ENCODE measurements around the gene TMEM129. TPM values are rescaled to one million over a fixed set of nuclear protein-coding genes. Genes with fewer than 3 reads are reported as not detected.

Gene TMEM129
- total RNA-seq, 1 experiment from 2014 or later = 51.6 TPM

DNA sequence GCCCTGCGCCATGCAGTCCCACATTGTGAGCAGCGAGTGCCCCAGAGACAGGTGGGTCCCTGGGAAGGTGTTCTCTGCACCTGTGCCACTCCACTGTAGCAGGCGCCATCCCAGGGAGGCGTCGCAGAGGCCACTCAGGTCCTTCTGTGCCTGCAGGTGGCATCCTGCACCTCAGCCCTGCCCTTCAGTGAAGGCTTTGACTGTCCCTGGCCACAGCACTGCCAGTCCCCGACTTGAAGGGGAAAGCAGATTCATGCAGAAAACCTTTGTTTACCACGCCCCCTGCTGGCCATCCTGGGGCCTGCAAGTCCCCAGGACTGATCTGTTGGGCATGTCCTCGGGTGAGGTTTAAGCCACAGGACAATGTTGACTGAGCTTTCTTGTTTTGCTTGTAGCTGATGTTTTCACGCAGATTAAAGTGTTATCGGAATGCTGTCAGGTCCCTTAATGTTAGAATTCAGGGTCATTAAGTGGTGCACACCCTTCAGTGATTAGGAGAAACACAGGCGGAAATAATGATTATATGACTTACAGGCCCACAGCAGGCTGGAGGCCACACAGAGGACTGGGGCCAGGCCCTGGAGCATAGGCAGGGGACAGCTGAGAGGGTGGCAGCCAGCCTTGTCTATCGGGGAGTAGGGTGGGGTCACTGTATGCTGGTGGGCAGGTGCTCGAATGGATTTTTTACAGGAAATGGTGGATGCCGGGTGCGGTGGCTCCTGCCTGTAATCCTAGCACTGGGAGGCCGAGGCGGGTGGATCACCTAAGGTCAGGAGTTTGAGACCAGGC is 5.2 kb upstream of the TMEM129 start:
- peak; percentile 90 for DNase-seq (ENCODE audit: low spot score)
- in situ Hi-C loops (cut with HindIII; ENCODE audit: low sequenced_read_pairs) = no loop called here

DNA sequence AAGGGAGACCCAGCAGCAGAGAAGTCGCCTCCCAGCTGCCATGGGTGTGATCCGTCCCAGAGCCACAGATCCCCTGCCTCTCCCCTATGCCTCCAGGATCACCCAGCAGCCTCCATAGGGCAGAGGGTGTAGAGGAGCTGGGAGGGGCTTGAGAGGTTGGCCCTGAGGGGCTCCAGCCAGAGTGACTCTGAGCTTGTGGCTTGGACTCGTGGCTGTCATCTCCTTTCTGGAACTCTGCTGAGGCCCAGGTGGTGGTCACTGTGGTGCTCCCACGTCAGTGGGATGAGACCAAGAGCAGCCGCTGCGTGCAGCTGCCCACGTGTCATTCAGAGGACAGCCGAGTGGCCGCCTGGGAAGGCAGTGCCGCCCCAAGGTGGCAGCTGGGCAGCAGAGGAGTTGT is 4.4 kb upstream of the TMEM129 start:
- no peak for DNase-seq (ENCODE audit: low spot score)
- in situ Hi-C loops (cut with HindIII; ENCODE audit: low sequenced_read_pairs) = no loop called here

DNA sequence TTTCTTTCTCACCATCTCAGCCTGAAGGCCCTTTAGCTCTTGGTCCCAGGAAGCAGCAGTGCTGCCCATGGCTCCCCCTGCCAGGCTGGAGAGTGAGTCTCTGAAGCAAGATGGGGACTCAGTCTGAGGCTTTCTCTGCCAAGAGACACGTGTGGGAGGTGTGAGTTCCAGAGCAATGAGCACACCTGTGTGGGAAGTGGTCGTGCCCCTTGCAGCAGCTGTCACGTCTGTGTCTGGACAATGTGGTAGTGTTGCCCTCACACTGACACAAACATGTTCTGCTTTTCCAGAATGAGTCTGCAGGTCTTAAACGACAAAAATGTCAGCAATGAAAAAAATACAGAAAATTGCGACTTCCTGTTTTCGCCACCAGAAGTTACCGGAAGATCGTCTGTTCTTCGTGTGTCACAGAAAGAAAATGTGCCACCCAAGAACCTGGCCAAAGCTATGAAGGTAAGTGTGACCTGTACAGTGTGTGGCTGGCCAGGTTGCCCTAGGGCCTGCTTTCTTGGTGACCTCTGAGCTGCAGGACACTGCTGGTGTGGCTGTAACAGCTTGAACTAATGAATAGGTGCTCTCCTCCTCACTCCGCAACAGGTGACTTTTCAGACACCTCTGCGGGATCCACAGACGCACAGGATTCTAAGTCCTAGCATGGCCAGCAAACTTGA is 2.1 kb upstream of the TMEM129 start:
- in situ Hi-C loops (cut with HindIII; ENCODE audit: low sequenced_read_pairs) = no loop called here
- DNase-seq (ENCODE audit: low spot score) = no peak

DNA sequence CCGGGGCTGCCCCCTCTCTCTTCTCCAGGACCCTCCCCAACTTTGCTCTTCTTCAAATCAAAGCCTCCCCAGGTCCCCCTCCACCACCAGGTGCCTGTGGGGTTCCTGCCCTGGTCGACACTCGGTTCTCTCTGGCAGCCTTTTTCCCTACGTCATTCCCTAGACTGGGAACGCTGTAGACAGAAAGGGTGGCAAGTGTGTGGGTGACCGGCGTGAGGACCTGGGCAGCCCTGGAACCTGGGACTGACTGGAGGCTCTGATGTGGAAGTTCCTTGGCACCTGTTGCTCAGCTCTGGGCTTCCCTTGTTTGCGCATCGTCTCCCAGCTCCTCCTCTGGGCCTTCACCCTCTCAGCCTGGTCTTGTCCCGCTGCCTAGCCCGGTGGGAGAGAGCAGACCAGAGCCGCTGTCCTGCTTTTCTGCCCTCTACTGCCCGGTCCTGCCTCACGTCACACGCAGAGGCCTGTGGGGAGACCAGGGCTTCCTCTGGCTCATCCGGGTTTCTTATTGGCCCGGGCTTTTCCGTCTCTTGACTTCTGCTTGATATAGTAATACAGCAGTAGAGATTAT is 1.5 kb upstream of the TMEM129 start:
- DNase-seq (ENCODE audit: low spot score) = no peak
- in situ Hi-C loops (cut with HindIII; ENCODE audit: low sequenced_read_pairs) = no loop called here

DNA sequence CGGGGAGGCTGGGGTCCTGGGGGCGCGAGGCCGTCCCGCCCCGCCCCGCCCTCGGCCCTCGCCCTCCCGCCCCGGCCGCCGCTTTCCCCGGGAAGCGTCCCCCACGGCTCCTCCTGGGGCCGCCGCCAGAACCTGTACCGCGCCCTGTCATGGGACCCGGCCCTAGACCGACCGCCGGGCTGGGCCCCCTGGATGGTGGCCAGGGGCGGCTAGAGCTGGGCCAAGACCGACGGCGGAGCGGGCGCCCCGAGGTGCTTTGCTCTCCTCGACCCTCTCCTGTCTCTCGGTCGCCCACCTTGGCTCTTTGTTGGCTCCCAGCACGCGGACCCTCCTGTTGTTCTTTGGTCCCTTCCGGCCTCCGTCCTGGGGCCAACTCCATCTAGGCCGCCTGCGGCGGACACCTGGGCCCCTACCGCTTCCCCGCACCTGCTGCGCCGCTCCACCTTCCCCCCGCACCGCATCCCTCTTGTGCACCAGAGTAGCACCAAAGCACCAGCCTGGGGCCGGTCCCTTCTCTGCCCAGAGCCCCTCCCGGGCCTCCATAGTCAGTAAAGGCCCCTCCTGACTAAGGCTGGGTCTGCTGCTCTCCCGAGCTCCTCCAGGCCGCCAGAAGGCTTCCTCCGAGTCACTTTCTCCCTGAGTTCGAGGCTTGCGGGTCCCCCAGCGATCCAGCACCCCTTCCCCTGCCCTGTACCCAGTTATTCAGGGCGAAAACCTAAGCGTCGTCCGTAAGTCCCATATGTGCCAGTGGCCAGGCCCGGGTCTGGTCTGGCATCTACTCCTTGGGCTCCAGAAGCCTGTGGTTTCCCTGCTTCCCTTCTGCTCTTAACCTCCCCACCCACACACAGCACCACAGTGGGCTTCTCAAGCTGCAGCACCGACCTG is 785 bp upstream of the TMEM129 start:
- DNase-seq (ENCODE audit: low spot score) = no peak
- in situ Hi-C loops (cut with HindIII; ENCODE audit: low sequenced_read_pairs) = no loop called here

DNA sequence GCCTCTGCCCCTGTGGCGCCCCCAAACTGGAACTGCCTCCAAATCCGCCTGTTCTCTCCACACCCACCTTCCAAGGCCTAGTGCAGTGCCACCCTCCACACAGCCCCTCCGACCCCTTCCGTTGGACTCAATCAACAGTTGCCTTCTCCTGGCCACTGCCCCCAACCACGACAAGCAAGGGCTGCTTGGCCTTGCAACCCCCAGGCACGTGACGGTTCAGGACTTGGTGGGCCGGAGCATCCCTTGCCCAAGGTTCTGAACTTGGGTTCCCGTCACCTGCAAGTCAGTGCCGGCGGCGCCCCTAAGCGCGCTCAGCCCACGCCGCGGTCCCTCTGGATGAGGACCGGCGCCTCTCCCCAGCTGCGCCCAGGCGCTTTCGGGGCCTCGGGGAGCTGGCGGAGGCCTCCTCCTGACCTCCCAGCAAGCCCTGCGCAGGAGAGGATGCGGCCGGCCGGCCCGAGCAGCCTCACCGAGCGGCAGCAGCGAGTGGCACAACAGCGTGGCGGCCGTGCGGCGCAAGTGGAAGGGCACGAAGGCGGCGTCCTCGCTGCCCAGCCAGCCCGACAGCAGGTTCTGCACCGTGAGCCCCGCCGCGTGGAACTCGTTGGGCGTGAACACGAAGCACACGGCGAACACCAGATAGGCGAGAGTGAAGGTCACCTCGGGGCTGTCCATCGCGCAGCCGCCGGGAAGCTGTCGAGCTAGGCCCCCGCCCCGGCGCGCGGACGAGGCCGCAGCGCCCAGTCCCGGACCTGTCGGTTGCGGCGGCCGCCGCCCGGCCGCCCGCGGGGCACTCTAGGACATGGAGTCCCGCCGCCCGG is 750 bp downstream of the TMEM129 start:
- DNase-seq (ENCODE audit: low spot score) = peak; percentile 53
- in situ Hi-C loops (cut with HindIII; ENCODE audit: low sequenced_read_pairs) = no loop called here

DNA sequence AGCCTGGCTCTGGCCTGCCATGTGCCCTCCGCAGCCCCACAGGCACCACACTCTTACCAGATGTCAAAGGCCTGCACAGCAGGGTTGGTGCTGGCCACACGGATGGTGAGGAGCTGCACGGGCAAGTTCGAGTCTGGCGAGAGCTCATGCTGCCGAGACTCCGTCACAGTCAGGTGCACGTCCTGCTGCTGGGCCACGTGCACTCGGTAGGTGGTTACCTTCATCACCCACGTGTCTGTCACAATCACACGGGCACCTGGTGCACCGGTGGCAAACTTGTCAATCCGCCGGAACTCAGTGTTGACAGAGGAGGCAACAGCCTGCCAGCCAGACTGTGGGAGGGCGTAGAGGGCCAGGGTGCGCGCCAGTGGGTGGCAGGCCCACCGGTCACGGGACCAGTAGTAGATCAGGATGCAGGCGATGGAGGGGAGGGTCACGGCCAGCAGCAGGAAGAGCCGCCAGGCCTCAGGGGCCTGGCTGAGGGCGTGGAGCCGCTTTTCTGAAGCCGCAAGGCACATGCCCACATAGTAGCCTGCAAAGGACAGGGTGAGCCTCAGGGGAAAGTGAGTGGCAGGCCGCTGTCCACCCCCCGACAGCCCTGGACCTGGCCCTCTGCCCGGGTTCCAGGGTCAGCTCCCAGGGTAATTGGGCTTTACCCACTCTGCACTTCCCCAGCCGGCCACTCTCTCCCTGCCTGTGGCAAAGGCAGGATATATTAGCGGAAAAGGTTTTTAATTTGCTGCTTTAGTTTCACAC is 2.9 kb downstream of the TMEM129 start:
- in situ Hi-C loops (cut with HindIII; ENCODE audit: low sequenced_read_pairs) = no loop called here
- DNase-seq (ENCODE audit: low spot score) = no peak

DNA sequence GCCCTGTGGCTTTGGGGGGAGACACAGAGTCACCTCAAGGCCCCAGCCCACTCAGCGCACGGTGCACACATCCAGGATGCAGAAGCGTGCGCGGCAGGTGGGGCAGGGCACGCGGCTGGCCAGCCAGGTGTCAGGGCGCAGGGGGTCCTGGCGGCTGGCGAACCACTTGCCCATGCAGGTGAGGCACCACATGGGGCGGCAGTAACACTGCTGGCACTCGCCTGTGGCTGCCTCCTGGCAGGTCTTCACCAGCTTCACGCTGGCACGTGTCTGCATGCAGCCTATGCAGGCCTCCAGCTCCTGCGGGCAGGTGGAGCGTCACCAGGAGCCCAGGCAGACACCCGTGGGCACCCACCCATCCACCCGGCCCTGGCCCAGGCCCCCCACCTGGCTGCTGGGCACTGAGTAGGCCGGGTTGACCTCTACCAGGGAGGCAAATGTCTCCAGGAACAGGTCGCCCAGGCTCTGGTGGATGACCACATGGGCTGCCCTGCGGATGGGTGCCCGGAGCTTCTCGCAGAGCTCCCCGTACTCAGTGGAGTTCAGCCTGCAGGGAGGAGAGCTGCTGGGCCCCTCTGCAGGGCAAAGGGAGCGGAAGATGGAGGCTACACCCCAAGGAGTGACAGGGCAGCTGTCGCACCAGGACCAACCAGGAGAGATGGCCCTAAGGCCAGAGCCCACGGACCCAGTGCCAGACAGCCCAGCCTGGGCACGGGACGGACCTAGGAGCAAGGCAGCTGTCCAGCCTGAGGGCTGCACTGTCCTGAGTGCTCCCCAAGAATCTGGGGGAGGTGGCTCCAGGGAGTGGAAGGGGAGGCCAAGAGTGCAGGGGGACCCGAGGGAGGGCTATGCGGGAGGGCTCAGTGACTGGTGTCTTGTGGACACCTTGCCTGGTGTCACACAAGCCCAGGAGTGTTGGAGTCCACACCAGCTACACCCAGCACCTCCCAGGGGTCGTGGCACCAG is 3.7 kb downstream of the TMEM129 start:
- in situ Hi-C loops (cut with HindIII; ENCODE audit: low sequenced_read_pairs) = no loop called here
- no peak for DNase-seq (ENCODE audit: low spot score)

DNA sequence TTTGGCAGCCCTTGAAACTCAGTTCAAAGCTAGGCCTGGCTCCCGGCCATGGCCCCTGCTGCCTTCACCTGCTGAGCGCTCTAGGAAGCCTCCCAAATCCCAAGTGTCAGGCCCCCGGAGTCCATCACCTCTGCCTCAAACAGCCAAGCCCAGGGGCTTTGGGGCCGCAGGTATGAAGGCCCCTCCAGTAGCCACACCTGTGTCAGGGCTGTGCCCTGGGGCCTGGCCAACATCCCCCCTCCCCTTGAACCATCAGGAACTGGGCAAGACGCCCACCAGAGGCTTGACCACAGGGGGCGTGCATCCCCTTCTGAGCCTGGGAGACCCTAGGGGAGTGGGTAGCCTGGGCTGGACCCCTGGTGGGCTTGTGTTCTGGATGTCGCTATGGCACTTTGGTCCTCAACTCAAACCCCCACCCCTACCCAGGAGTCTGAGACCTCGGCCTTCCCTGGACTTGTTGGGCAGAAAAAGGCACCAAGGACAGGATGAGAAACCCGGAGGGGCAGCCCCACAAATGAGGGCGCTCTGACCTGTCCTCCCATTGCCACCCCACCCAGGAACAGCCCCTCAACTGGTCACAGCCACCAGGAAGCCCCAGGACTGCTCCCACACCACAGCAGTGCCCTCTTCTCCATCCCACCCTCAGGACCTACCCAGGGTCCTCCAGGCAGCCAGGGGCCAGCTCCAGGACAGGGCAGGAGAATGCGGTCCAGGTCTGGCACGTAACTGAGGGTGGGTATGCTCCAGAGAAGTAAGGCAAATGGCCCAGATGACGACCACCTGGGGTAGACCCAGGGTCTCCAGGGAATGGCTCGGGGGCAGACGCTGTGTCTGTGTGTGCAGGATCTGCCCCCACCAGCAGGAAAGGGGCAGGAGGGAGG is 4.8 kb downstream of the TMEM129 start:
- no peak for DNase-seq (ENCODE audit: low spot score)
- in situ Hi-C loops (cut with HindIII; ENCODE audit: low sequenced_read_pairs) = no loop called here

DNA sequence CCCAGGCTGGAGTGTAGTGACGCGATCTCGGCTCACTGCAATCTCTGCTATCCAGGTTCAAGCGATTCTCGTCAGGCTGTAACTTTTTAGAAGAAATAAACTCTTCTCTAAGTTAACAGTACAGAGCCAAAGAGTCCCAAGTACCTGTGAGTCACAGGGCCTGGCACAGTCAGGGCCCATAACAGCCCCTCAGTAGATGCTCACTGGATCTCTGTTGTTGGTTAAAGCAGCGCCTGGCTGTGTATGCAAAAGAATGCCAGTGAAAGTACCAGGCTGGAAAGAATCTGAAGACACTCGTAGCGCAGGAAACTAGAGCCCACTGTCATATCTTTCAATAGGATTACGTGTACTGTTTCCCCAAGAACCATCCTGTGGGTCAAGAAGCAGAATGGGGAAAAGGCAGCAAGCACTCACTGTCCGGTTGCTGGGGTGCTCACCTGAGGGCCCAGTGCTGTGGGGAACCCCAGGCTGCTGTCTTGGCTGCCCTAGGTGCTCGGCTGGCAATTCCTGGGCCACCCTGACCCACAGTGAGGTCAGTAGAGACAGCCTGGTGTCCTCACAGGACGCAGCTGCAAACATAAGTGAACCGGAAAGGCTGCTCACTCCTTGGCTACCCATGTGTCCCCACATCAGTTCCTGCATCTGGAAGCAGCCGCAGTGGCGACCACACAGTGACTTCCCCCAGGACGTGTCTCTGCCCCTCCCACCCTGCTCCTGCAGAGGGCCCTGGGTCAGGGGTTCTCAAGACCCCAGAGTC is 5.9 kb downstream of the TMEM129 start:
- in situ Hi-C loops (cut with HindIII; ENCODE audit: low sequenced_read_pairs) = no loop called here
- no peak for DNase-seq (ENCODE audit: low spot score)

DNA sequence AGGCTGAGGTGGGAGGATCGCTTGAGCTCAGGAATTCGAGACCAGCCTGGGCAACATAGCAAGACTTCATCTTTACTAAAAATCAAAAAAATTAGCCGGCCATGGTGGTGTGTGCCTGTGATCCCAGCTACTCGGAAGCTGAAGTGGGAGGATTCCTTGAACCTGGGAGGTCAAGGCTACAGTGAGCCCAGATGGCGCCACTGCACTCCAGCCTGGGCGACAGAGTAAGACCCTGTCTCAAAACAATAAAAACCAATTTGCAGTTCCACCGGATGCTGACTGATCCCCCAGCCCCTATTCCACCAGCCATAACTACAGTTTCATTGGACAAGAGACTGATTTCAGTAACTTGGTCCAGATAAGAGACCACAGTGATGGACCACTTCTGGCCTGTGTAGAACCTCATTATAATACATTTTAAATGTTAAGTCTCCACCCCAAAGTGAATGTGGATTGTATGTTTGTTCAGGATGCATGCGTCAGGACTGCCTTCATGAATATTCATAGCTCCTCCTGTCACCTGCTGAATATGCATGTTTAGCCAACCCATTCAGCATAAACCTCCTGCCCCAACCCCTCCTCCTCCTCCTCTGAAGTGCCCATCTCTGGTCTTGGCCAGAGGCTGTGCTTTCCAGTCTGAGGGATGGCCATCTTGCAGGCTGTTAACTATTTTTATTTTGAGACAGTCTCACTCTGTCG is 6.7 kb downstream of the TMEM129 start:
- peak; percentile 35 for DNase-seq (ENCODE audit: low spot score)
- in situ Hi-C loops (cut with HindIII; ENCODE audit: low sequenced_read_pairs) = no loop called here

DNA sequence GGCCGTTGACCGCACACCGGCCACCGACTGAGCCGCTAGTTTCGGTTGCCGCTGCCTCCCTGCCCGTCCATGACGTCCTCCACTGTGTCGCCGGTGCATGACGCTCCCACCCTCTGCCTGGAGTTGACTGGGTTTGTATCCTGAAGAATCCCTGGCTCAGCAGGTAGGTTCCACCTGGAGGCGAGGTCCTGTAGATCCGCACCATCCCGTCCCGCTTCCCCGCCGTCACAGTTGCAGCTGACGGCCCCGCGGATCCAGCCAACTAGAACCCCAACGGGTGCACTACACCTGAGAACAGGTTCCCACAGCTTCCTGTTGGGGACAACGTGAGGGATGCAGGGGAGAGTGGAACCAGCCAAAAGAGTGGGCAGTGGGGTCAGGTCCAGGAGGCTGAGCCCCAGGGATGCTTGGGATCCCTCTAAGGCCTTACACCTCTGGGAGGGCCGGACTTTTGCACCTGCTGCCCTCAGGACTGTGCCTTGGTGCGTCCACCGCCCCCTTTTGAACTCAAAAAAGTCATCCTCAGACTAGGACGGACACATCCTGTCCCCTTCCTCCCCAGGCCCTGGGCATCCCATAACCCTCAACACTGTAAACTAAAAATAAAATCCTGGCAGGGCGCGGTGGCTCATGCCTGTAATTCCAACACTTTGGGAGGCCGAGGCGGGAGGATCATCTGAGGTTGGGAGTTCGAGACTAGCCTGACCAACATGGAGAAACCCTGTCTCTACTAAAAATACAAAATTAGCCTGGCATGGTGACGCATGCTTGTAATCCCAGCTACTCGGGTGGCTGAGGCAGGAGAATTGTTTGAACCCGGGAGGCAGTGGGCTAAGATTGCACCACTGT is 7.9 kb downstream of the TMEM129 start:
- in situ Hi-C loops (cut with HindIII; ENCODE audit: low sequenced_read_pairs) = no loop called here
- DNase-seq (ENCODE audit: low spot score) = no peak

DNA sequence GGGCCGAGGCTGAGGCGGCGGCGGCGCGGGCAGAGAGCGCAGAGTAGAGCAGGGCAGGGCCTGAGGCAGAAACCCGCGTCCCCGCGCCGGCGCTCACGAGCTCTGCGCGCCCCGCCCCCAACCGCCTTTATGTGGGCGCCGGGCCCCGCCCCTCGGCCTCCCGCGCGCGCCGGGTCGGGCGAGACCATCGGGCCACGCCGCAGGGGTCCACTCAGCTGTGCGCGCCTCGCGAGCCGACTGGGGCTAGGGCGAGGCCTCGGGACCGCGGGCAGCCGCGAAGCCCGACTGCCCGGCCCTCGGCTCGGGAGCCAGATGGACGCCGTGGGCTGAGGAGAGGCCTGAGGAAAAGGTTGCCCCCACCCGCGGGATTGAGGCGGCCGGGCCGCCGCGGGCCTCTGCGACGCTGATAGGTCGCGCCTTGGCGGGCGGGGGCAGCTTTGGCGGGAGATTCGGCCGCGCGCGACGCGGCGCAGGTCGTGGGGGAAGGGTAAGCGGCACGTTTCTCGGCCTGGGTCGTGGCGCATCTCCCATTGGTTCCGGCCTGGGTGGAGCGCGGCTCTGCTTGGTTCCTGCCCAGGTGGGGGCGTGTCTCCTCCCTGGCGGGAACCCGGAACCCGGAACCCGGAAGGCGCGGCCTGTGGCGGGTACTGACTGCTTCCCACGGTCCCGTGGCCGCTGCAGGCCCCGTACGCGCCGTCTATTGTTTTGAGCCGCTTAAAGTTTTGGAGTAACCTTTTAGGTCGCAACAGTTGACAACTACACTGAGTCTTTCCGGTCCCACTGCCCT is 8.7 kb downstream of the TMEM129 start, which contains the start of gene SLBP:
Gene SLBP, minus strand, starts transcription at position 104 of the 787 bp plus-strand sequence. CDS start 131 bp downstream, outside the sequence.
- peak; percentile 87 for DNase-seq (ENCODE audit: low spot score)
- in situ Hi-C loops (cut with HindIII; ENCODE audit: low sequenced_read_pairs) = no loop called here

All from G401 (cell line).